Kidney (tissue), 14 donors: Measurements from ENCODE around the gene RUBCNL. TPM values are rescaled to one million over a fixed set of nuclear protein-coding genes. Genes with fewer than 3 reads are reported as not detected.

Experiments
- DNase-seq, 5 donors: peaks; one replicate each; pipeline ENCODE4 v3.0.0-alpha.2; 2013 to 2020
- FAIRE-seq: peaks from 2 replicates; lab custom pipeline; 2012; peaks lifted over from hg19 to GRCh38; lab: Jason Lieb, UNC
- H3K27ac ChIP-seq, 2 donors: one replicate each; pipeline ENCODE4 v1.7.0; 2013; ENCODE audit warnings: low read depth in 2 of 2, low read length in 2 of 2, inconsistent platforms in 1 of 2
- H3K27me3 ChIP-seq: one replicate; pipeline ENCODE4 v1.7.1; 2013; ENCODE audit warnings: low read length, inconsistent platforms; ENCODE audit not compliant: control insufficient read depth, insufficient read depth
- H3K36me3 ChIP-seq, 3 donors: one replicate each; pipeline versions ENCODE4 v1.7.0 to v1.7.1; 2013; ENCODE audit warnings: low read length in 3 of 3, control low read depth in 1 of 3, inconsistent platforms in 1 of 3; ENCODE audit not compliant: insufficient read depth in 3 of 3, control insufficient read depth in 2 of 3
- H3K4me1 ChIP-seq, 3 donors: one replicate each; pipeline versions ENCODE4 v1.7.0 to v1.7.1; 2013; ENCODE audit warnings: low read length in 3 of 3, inconsistent platforms in 1 of 3, low read depth in 1 of 3; ENCODE audit not compliant: control insufficient read depth in 2 of 3, insufficient read depth in 2 of 3
- H3K4me3 ChIP-seq, 3 donors: one replicate each; pipeline versions ENCODE4 v1.7.0 to v1.8.1; 2013; ENCODE audit warnings: low read length in 3 of 3, control low read depth in 1 of 3, inconsistent platforms in 1 of 3
- H3K9ac ChIP-seq, 3 donors: one replicate each; pipeline versions ENCODE4 v1.7.0 to v1.7.1; 2013; ENCODE audit warnings: low read length in 3 of 3, control low read depth in 1 of 3, inconsistent platforms in 1 of 3
- H3K9me3 ChIP-seq, 3 donors: one replicate each; pipeline versions ENCODE4 v1.7.0 to v1.7.1; 2013; ENCODE audit warnings: low read length in 3 of 3, control low read depth in 1 of 3, inconsistent platforms in 1 of 3; ENCODE audit not compliant: control insufficient read depth in 2 of 3, insufficient read depth in 1 of 3
- intact Hi-C: fragments of 100-400 bp; cut with DNase I; formaldehyde crosslinking; loops from one replicate; pipeline ENCODE4 v1.11.1; 2022
- polyA plus RNA-seq: library from polyadenylated mRNA; stranded (reverse); fragments of 350-450 nt; fragmentation: Illumina TruSeq; extraction: RNeasy Lipid Tissue Mini Kit (QIAGEN cat#74804); gene quantifications from one replicate; pipeline ENCODE4 v1.2.3, GENCODE V29; 2014; ENCODE audit warnings: low read depth, low replicate concordance; ENCODE audit not compliant: insufficient read depth
- total RNA-seq: library from RNA; stranded (reverse); fragmentation: NEBNext Ultra II Directional; extraction: Animal tissue kit (Norgen Biotek cat#: 25700); gene quantifications from one replicate; pipeline ENCODE4 v1.2.1, GENCODE V29; 2021
- TF ChIP-seq, protein P1 (sequence below): IDR thresholded peaks from 3 replicates; pipeline ENCODE4 v1.5.1; 2012; ENCODE audit warnings: mild to moderate bottlenecking, moderate library complexity, borderline replicate concordance; ENCODE audit not compliant: insufficient read depth; ENCODE audit errors: extremely low read depth
- donor health status: control.
- donor health status: control.
- donor health status: control.
- donor health status: control.
- donor health status: control.
- donor health status: DM: yes; HTN: yes; CAD: no.
- donor health status: Normal renal cell carcinoma (clear cell type).

Gene RUBCNL
- total and polyA plus RNA-seq, 2 donors from 2014 or later, result 0.54 to 4.6 TPM

DNA sequence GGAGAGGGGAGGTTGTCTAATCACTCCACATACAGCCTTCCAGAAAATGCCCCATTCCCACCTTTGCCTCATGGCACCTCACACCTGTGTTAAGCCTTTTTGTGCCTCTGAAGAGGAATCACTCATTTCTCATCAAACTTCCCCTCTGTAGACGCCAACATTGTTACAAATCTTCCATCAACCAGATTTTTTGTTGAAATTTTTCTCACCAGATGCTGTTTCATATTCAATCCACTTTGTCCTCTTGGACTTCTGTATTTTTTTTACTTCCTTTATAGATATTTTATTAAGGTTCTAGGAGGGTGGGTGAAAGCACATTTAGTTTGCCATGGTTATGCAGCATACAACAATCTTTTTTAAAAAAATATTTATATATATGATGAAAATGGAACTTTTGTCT lies 74.0 kb downstream of the RUBCNL start:
- Histone ChIP-seq H3K9ac (no peak overlapping the region), H3K27me3 (no peaks in the 10 kb centered on the region), H3K9me3 (no peaks in the 10 kb centered on the region), H3K27ac (no peak overlapping the region), H3K4me1 (no peaks in the 10 kb centered on the region), H3K36me3 (no peaks in the 10 kb centered on the region), H3K4me3 (no peak overlapping the region)
- no peak for FAIRE-seq
- intact Hi-C loops, result no loop called here
- DNase-seq, result no peak
- TF ChIP-seq, protein P1, sequence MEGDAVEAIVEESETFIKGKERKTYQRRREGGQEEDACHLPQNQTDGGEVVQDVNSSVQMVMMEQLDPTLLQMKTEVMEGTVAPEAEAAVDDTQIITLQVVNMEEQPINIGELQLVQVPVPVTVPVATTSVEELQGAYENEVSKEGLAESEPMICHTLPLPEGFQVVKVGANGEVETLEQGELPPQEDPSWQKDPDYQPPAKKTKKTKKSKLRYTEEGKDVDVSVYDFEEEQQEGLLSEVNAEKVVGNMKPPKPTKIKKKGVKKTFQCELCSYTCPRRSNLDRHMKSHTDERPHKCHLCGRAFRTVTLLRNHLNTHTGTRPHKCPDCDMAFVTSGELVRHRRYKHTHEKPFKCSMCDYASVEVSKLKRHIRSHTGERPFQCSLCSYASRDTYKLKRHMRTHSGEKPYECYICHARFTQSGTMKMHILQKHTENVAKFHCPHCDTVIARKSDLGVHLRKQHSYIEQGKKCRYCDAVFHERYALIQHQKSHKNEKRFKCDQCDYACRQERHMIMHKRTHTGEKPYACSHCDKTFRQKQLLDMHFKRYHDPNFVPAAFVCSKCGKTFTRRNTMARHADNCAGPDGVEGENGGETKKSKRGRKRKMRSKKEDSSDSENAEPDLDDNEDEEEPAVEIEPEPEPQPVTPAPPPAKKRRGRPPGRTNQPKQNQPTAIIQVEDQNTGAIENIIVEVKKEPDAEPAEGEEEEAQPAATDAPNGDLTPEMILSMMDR, result no peak

DNA sequence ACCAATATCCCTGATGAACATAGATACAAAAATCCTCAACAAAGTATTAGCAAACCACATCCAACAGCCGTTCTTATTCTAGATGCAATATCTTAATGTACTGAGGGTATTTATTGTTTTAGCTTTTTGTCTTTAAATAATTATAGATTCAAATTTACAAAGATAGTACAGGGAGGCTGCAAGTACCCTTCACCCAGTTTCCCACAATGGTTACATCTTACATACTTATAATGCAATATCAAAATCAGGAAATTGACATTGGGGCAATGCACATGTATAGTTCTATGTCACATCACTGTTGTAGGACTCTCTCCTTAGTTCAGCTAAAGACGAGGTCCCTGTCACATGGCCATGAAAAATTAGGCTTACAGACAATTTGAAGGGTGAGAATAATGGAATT lies 75.8 kb downstream of the RUBCNL start:
- FAIRE-seq (no peak), DNase-seq (no peak)
- H3K36me3 ChIP-seq, result no peaks in the 10 kb centered on the region
- no peak overlapping the region for H3K9ac ChIP-seq
- intact Hi-C loops, result no loop called here
- TF ChIP-seq, protein P1, result no peak
- H3K27ac ChIP-seq, result no peak overlapping the region
- no peak overlapping the region for H3K4me3 ChIP-seq
- H3K27me3 ChIP-seq, result no peaks in the 10 kb centered on the region
- H3K4me1 ChIP-seq, result no peaks in the 10 kb centered on the region
- H3K9me3 ChIP-seq, result no peaks in the 10 kb centered on the region

DNA sequence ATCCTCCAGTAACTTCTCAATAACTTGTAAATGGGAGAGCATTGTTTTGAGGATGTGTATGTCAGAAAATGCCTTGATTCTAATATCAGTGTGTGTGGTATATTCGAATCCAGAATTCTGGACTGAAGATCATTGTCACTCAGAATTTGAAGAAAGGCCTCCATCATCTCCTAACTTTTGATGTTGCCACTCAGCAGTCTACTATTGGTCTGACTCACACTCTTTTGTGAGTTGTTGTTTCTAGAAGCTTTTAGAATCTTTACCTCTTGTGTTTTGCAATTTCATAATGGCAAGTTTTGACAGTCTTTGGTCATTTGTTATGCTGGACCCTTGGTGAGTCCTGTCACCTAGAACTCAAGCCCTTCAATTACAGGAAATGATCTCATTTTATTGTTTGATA lies 77.0 kb downstream of the RUBCNL start:
- Histone ChIP-seq H3K27me3 (no peaks in the 10 kb centered on the region), H3K27ac (no peak overlapping the region), H3K4me3 (no peak overlapping the region), H3K36me3 (no peaks in the 10 kb centered on the region), H3K9ac (no peak overlapping the region), H3K4me1 (no peaks in the 10 kb centered on the region), H3K9me3 (no peaks in the 10 kb centered on the region)
- no peak for DNase-seq
- no peak for FAIRE-seq
- TF ChIP-seq, protein P1, result no peak
- intact Hi-C loops, result no loop called here

DNA sequence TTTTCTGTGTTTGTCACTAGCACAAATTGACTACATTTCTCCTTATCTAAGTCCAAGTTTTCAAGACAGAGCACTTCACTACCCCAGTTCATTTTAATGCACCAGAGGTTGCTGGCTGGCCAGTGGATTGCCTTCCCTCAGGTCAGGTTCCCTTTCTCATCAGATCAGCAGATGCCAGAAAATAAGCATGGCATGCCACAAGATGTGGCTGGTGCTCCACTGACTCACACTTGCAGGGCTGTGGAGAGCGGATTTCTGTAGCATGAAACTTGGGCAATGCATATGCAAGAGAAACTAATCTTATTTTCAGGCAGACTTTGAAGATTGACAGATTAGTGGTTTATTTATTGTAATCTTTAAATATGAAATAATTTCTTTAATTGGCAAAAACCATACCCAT lies 79.5 kb downstream of the RUBCNL start:
- no peak overlapping the region for H3K4me3 ChIP-seq
- TF ChIP-seq, protein P1, result no peak
- no peaks in the 10 kb centered on the region for H3K4me1 ChIP-seq
- no peaks in the 10 kb centered on the region for H3K9me3 ChIP-seq
- no peaks in the 10 kb centered on the region for H3K27me3 ChIP-seq
- no peaks in the 10 kb centered on the region for H3K36me3 ChIP-seq
- H3K27ac ChIP-seq, result no peak overlapping the region
- intact Hi-C loops, result no loop called here
- FAIRE-seq, result no peak
- H3K9ac ChIP-seq, result no peak overlapping the region
- no peak for DNase-seq
